Measurements from ENCODE around the gene HSD17B1.

DNA sequence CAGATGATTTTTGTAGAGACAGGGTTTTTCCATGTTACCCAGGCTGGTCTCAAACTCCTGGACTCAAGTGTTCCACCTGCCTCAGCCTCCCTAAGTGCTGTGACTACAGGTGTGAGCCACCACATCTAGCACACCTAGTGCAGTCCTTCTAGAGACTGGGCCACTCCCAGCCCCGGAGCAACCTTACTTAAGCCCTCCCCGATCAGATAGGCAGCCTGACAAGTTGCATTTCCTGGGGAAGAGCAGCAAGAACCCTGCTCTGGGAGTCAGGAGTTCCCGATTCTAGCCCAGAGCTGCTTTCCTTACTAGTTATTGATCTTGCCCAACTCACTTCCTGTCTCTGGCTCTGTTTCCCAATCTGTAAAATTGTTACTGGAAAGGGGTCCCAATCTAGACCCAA, 23.7 kb upstream of the HSD17B1 start:
- TF ChIP-seq POLR2AphosphoS5 (IDR thresholded peaks at IDR 0.05; ENCODE audit: insufficient read depth in 1 of 2, low read depth in 1 of 2) (no peak), POLR2A (IDR thresholded peaks at IDR 0.05) (no peak)
- TF ChIP-seq, protein P1, sequence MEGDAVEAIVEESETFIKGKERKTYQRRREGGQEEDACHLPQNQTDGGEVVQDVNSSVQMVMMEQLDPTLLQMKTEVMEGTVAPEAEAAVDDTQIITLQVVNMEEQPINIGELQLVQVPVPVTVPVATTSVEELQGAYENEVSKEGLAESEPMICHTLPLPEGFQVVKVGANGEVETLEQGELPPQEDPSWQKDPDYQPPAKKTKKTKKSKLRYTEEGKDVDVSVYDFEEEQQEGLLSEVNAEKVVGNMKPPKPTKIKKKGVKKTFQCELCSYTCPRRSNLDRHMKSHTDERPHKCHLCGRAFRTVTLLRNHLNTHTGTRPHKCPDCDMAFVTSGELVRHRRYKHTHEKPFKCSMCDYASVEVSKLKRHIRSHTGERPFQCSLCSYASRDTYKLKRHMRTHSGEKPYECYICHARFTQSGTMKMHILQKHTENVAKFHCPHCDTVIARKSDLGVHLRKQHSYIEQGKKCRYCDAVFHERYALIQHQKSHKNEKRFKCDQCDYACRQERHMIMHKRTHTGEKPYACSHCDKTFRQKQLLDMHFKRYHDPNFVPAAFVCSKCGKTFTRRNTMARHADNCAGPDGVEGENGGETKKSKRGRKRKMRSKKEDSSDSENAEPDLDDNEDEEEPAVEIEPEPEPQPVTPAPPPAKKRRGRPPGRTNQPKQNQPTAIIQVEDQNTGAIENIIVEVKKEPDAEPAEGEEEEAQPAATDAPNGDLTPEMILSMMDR (IDR thresholded peaks at IDR 0.05): no peak
